Stimulated activated CD4-positive, alpha-beta T cell treated with anti-CD3 and anti-CD28 coated beads, Interleukin-12 subunit alpha, Interleukin-12 subunit beta, amount 100 ng/mL, for 48 hours (primary cell): ENCODE measurements around the gene CSTB.

Experiments used
- DNase-seq, 3 donors: peaks; one replicate each; pipeline ENCODE4 v3.0.0-alpha.2; 2020; ENCODE audit warnings: low read depth in 2 of 3, low spot score in 1 of 3

The CSTB gene

DNA sequence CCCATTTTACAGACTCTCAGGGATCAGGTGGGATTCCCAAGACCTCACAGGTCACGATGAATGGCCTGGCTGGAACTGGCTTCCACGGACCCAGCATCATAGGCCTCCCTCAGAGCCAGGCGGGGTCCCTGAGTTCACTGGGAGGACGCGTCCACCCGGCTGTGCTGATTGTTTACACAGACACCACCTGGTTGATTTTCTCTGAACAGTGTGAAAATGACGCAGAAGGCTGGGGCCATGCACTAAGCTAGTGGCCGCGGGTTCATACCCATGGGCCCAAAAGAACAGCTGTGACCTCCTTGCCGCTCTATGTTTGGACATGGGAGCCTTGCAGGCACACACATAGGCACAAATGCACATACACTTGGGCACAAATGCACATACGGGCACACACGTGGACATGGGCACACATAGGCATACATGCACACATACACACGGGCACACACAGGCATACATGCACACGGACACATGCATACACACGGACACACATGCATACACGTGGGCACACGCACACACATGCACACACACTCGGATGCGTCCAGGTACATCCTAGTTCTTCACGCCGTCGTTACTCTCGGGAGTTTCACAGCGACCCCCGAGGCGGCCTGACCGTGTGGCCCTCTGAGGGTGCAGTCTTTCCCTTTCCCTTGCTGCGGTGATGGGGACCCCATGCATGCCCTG is 23.2 kb downstream of the CSTB start:
- no peak for DNase-seq

DNA sequence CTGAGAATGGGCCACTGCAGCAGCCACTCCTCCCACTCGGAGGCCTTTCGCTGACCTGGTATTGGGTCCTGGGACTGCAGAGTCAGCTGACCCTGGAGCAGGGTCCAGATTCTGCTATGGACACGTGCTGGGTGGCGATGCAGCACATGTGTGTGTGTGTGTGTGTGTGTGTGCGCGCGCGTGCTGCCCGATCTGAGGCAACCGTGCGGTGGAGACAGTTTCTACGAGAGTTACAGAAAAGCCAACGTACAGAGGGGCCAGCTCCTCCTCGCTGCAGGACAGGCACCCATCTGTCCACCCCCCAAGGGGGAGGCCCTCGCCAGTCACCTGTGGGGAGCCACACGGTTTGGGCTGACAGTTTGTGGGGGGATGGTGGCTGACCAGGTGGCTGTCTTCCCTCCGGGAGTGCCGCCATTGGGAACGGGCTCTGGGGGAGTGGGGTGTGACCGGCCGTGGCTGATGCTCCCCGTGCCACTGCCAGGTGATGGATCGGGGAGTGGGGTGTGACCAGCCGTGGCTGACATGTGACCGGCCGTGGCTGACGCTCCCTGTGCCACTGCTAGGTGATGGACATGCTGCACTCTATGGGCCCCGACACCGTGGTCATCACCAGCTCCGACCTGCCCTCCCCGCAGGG is 24.0 kb downstream of the CSTB start:
- DNase-seq, result no peak

DNA sequence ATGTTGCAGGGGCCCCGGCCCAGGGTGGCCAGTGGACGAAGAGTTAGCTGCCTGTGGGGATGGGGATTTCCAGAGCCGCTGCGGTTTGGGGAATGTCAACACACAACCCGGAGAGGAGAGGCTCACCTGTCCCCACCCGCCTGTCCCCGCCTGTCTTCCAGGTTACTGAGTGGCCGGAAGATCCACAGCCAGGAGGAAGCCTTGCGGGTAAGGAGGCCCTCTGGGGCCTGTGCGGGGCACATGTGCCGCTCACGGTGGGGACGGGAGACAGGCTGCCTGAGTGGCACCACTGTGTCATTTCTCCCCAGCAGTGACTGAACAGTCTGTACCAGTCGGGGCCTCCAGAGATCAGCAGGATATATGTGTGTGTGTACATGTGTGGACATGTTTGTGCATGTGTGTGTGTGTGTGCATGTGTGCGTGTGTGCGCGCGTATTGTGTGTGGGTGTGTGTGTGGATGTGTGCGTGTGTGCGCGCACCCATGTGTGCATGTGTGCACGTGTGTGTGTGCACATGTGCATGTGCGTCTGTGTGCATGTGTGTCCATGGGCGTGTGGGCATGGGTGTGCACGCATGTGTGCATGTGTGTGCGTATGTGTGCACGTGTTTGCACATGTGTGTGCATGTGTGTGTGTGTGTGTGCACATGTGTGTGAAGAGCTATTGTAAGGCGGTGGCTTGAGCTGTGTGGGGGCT is 25.6 kb downstream of the CSTB start:
- no peak for DNase-seq

DNA sequence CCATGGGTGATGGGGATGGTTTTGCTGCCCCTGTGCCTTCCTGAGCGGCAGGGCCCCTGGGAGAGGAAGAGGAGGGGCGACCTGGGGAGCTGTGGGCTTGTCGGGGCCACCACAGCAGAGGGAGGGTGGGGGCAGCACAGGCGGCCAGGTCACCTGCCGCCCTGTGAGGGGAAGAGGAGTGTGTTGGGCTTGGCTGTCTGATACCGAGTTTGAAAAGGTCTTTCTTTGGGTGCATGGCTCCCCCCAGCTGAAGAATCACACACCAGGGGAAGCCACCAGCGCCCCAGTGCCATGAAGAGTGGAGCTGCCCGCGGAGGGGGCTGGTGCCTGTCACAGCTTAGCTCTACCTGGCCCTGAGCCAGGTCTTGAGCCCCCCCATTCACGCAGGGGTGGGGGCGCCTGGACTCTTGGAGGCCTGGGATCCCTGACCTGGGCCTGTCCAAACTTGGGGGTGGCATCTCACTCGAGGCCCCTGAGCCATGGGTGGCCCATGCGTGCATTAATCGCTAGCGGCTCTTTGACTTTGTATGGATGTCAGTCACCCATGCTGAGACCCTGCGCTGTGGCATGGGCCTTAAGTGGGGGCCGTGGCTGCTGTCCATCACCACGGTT is 26.4 kb downstream of the CSTB start:
- no peak for DNase-seq

DNA sequence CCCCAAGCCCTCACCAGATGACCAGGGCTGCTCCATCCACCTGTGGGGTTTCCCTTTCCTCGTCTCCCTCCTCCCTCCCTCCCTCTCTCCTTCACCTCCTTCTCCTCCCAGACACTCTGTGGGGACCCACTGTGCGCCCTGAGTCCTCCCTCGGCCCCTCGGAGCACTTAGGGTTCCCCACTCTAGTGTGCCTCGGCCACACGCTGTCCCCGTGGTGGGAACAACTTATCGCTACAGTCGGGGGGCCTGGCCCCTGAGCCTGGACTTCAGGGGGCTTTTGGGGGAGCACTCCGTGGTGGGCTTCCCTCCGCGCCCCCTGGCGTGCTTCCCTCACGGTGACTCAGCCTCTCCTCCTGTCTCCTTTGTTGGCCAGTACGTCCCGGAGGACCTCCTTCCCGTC is 27.5 kb downstream of the CSTB start:
- DNase-seq, result no peak

DNA sequence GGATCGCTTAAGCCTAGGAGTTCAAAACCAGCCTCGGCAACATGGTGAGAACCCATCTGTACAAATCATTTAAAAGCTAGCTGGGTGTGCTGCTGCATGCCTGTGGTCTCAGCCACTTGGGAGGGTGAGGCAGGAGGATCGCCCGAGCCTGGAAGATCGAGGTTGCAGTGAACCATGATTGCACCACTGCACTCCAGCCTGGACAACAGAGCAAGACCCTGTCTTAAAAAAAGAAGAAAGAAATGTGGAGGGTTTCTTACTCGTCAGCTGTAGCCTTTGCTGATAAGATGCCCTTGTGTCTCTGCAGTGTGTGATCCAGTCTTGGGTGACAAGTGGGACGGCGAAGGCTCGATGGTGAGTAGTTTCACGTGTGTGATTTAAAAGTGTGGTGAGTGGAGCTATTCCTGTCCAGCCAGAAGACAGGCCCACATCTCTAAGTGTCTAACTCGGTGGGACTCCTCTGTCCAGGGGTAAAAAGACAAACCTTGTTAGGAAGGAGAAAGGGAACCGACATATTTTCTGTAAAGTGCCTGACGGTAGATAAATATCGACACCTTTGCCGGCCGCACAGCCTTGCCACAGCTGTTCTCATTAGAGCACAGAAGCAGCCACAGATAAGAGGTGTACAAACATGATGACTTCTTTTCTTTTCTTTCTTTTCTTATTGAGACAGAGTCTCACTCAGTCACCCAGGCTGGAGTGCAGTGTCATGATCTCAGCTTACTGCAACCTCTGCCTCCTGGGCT is 30.2 kb downstream of the CSTB start:
- no peak for DNase-seq

DNA sequence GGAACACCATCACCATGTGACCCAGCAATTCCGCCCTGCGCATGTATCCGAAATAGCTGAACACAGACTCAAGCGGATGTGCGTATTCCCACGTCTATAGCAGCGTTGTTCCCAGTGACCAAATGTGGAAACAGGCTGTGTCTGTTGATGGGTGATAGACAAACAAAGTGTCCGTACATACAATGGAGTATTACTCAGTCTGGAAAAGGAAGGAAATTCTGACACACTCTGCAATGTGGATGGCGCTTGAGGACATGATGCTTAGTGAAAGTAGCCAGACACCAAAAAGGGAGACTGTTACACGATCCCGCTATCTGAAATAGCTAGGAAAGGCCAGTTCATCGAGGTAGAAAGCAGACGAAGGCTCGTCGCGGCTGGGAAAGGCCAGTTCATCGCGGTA is 31.4 kb downstream of the CSTB start:
- no peak for DNase-seq

DNA sequence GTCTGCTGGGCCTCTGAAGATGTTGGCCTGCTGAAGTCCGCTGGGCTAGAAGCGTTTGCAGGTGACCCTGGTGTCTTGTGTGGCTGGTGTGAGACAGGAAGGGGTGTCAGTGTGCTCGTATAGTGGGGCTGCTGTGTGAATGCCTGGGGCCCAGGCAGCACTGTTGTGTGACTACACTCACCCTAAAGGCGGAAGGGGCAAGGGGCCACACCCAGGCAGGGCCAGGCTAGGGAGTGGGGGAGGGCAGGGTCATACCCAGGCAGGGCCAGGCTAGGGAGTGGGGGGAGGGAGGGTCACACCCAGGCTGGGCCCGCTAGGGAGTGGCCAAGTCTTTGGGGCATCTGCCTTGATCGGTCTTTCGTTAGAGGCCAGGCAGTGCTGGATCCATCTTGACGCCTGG is 32.2 kb downstream of the CSTB start:
- no peak for DNase-seq

DNA sequence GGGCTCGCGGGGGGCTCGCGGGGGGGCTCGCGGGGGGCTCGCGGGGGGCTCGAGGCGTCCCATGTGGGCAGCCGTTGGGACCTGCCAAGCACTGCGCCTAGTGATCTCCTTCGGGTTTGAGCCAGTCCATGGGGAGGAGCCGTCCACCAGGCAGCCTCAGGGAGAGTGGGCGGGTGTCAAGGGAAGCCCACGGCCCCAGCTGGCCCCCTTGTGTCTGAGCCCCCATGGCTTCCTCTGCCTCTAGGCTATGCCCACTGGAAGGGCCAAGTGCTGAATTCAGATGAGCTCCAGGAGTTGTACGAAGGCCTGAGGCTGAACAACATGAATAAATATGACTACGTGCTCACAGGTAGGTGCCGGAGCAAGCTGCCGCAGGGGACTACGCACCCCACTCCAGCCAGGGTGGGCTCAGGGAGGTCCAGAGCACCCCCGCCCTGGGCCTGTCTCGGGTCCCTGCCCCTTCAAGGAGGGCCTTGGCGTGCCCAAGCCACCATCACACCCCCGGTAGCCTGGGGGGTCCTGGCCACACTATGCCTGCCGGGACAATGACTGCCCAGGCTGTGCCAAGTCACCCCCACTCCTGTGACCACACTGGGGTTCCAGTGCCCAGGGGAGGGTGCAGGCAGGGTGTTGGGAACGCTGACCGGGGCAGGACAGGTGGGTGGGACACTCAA is 34.5 kb downstream of the CSTB start:
- DNase-seq, result no peak

DNA sequence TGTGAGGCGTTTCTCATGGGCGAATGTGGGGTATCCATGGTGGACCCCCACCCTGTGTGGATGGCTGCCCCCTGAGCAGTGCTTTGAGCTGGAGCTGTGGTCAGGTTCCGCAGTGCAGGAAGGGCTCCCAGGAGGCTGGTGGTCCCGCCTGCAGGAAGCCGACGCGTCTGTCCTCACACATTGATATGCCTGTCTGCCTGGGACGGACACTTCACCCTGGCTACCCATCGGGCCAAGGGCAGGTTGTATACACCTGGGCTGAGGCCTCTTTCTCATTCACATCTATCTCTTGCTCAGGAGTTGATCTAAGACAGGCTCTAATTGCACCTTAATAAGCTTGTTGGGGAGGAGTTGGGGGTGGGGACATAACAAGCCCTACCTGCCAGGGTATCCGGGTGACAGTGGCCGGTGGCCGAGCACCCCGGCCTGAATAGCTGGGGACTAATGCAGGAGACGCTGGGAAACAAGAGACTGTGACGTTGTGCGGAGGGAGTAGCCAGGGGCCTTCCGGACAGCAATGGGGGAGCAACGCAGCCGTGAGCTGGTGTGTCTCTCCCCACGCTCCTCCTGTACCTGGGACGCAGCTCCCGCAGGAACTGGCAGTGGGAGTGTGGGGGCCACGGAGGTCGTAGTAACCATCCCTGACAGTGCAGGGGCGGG is 35.5 kb downstream of the CSTB start:
- DNase-seq, result no peak

DNA sequence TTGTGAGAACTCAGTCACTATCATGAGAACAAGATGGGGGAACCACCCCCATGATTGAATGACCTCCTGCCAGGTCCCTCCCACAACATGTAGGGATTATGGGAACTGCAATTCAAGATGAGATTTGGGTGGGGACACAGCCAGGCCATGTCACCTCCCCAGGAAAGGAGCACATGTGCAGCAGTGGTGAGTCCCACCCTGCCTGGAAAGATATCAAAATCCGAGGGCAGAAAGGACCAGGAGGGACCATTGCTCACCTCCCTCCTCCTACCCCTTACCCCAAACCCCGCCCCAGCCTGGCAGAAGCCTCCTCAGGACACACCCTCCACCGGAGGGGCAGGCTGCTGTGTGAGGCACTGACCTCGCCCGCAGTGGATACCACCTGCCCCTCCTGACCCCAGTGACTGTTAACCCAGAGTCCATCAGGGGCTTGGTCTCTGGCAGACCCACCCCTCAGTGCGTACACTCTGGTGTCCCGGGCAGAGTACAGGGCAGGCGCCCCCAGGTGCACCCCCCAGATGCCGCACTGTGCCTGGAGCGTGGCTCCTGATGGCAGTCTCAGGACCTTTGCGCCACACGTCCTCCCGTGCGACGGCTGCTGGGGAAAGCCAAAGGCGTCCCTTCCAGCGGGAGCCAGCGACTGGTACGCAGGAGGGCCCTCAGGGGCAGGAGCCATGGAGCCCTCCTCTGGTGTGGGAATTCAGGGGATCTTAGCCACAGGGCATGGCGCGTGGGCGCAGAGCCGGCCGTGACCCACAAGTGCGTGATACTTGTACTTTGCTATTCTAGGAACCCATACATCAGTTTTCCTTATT is 36.3 kb downstream of the CSTB start:
- DNase-seq, result no peak

DNA sequence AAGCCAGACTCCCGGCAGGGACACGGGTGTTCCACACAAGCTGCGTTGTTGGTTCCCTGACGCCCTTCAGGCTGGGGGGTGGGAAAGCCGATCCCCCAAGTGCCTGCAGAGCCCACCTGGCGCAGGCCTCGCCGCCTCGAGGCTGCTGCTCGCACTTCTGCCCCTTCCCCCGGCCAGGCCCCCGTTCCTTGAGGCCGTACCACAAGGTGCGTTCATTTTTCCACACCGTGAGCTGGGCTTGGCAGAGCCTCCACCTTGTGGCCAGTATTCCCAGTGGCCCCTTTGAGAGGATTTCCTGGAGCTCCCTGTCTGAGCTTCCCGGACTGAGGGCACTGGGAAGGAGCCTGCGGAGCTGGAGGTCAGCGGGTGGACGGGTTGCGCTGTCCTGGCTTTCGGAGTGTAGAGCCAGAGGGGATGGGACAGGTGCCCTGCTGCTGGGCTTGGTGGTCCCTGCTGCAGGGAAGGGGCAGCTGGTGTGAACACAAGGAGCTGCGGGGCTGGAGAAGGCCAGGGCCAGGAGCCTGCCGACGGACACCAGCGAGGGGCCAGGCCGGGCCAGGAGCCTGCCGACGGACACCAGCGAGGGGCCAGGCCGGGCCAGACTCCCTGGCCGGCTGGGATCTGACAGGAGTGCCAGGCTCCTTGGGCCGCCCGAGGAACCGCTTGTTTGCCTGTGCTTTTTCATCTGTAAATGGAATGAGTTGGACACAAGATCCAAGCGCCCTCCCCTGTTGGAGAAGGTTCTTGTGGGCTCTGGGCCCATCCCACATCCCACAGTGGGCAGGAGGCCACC is 38.8 kb downstream of the CSTB start:
- DNase-seq, result no peak

DNA sequence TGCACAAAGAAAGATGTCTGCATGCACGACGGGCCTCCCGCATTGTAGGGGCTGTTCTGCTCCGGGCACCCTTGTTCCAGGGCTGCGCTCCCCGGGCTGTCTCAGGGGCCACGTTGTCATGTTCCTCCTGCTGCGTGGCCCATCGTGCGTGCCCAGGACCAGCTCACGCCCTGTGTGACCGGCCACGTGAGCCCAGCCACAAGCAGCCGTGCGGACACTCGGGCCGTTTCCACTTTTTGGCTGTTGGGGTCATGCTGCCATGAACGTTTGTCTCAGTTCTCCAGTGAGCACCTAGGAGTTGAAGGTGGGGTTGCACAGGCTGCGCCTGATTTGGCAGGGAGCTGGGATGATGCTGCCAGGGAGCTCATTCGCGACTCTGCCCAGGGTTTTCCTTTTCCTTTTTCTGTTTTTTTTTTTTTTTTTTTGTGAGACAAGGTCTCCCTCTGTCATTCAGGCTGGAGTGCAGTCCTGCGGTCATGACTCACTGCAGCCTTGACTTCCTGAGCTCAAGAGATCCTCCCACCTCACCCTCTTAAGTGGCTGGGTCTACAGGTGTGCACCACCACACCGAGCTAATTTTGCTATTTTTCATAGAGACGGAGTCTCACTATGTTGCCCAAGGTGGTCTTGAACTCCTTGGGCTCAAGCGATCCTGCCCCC is 39.8 kb downstream of the CSTB start:
- no peak for DNase-seq

DNA sequence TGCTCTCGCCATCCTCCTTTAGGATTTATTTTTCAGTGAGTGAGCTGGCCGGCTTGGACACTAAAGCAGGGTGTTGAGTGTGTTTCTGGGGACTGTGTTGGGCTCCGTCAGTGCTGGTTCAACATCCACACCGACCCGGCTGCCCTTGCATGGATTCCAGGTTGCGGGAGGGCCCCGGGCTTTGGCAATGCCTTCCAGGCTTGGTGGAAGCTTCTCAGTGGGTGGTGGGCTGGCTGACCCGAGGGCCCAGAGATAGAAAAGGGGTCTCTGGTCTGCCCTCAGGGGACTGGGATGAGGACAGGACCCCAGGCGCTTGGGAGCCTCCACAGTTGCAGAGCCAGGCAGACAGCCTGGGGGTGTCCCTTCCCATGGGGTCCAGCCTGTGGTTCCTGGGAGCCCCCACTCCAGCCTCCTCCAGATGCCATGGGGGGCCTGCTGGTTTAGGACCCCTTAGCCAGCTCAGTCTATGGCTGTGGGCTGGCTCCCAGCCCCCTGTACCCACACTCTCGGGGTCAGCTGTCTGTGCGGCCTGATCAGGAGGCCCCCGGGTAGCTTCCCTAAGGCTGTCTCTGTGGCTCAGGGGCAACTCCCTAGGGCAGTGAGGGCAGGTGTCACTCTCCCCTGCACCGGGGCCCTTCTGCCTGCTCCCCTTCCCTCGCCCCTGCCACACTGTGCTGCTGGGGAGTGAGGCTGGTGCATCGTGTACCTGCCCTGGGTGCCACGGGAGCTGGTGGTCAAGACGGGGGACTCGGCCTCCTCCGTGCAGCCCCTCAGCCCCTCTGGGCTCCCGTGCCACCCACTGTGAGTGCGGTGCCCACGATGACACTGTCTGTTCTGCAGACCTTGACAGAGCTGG is 40.6 kb downstream of the CSTB start:
- no peak for DNase-seq

DNA sequence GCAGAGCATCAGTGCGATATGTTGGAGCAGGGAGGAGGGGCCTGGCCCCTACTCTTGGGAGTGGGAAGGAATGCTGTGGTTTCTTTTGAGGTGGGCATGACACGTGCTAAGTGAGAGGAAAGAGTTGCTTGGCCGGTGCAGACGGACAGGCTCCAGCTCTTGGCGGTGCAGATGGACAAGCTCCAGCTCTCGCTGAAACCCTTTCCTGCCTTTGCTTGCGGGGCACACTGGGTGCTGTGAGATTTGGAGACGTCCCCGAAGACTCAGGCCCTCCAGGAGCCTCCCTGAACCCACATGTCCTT is 41.2 kb downstream of the CSTB start:
- no peak for DNase-seq

DNA sequence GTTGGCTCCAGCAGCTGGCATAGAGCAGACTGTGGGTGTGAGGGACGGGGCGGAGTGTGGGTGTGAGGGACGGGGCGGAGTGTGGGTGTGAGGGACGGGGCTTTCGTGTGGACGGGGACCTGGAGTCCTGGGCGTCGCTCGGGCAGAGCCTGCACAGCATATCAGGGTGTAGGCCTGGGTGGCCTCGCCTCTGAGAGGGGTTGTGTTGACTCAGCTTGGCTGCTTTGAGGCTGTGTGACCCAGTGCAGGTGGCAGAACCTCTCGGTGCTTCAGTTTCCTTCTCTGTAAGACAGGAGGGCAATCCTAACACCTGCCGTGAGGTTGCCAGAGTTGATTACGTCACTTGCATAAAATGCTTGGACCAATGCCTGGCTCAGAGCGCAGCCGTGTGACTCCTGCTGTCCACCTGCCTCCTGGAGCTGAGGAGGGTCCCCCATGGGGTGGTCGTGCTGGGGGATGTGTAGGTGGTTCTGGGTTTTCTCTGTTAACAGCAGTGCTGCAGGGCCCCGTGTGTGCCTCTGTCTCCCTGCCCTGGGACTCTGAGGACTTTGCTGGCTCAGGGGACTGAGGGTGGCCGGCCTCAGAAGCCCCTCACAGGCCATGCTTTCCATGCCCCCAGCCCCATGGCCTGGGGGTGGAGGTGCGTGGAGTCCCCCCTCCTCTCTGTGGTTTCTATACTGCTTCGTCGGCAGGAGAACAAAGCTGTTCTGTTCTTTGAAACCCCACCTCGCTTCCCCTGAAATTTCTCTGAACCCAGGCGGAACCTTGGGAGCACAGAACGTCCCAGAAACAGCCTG is 41.8 kb downstream of the CSTB start:
- DNase-seq, result no peak
